Uterus (tissue), 2 donors: ENCODE results near the gene AKT2.

Source experiments
- CTCF ChIP-seq, 4 experiments: fragments of 200-600 bp in 2 of 4; fragments of 450-650 bp in 2 of 4; sonication (generic) in 2 of 4; IDR thresholded peaks; one replicate each; pipeline ENCODE4 v1.5.1; 2016 to 2019; ENCODE audit warnings: antibody characterized with exemption in 4 of 4, mild to moderate bottlenecking in 2 of 4, moderate library complexity in 1 of 4
- POLR2A ChIP-seq, 2 donors: fragments of 450-650 bp; IDR thresholded peaks; one replicate each; pipeline ENCODE4 v1.6.1; 2016; ENCODE audit warnings: antibody characterized with exemption in 2 of 2, mild to moderate bottlenecking in 1 of 2, moderate library complexity in 1 of 2

- no peak for TF ChIP-seq POLR2A (IDR thresholded peaks at IDR 0.05)
- TF ChIP-seq CTCF (IDR thresholded peaks at IDR 0.05), result no peak
Measured at GRCh38 chr19:40281381-40282208, 3.5 kb downstream of the AKT2 start.
